Fibroblast of lung (primary cell): ENCODE measurements around the gene LEPROT. TPM values are rescaled to one million over a fixed set of nuclear protein-coding genes. Genes with fewer than 3 reads are reported as not detected.

Source experiments
- DNase-seq, 2 donors: peaks; one replicate each; pipeline versions ENCODE4 v3.0.0 to v3.0.0-alpha.2; 2010; ENCODE audit warnings: low read depth in 2 of 2
- H2AFZ ChIP-seq: 2 replicates; pipeline ENCODE4 v1.5.1; 2012; ENCODE audit warnings: low read length, control low read depth, inconsistent platforms
- H3K27ac ChIP-seq: 2 replicates; pipeline ENCODE4 v1.5.1; 2011; ENCODE audit warnings: low read length, control low read depth; ENCODE audit not compliant: insufficient read depth
- H3K27me3 ChIP-seq: 2 replicates; pipeline ENCODE4 v1.5.1; 2011; ENCODE audit warnings: mild to moderate bottlenecking, low read length; ENCODE audit not compliant: control insufficient read depth, insufficient read depth
- H3K36me3 ChIP-seq: 2 replicates; pipeline ENCODE4 v1.5.1; 2011; ENCODE audit warnings: low read length; ENCODE audit not compliant: control insufficient read depth, insufficient read depth
- H3K4me1 ChIP-seq: 2 replicates; pipeline ENCODE4 v1.5.1; 2011; ENCODE audit warnings: low read length; ENCODE audit not compliant: control insufficient read depth, insufficient read depth; ENCODE audit errors: extremely low read depth
- H3K4me2 ChIP-seq: 2 replicates; pipeline ENCODE4 v1.5.1; 2011; ENCODE audit warnings: low read length, control low read depth; ENCODE audit not compliant: insufficient read depth; ENCODE audit errors: extremely low read depth
- H3K4me3 ChIP-seq, 4 experiments: fragments of 200-600 bp in 1 of 4; sonication (generic) in 1 of 4; replicated peaks in 1 of 4; 2 replicates each; pipeline ENCODE4 v1.5.1; 2011 to 2016; ENCODE audit warnings: low read length in 4 of 4, low read depth in 3 of 4, mild to moderate bottlenecking in 3 of 4, control low read depth in 2 of 4, inconsistent platforms in 1 of 4, mixed read lengths in 1 of 4; ENCODE audit not compliant: insufficient read depth in 1 of 4; ENCODE audit errors: control extremely low read depth in 1 of 4
- H3K79me2 ChIP-seq: 2 replicates; pipeline ENCODE4 v1.5.1; 2012; ENCODE audit warnings: mild to moderate bottlenecking, low read length, inconsistent platforms; ENCODE audit not compliant: control insufficient read depth, insufficient read depth
- H3K9ac ChIP-seq: 2 replicates; pipeline ENCODE4 v1.5.1; 2011; ENCODE audit warnings: mild to moderate bottlenecking, low read length, control low read depth; ENCODE audit not compliant: insufficient read depth
- H3K9me3 ChIP-seq: 2 replicates; pipeline ENCODE4 v1.5.1; 2012; ENCODE audit warnings: low read depth, low read length; ENCODE audit not compliant: control insufficient read depth, insufficient read depth
- H4K20me1 ChIP-seq: 2 replicates; pipeline ENCODE4 v1.5.1; 2011; ENCODE audit warnings: low read length; ENCODE audit not compliant: control insufficient read depth, insufficient read depth; ENCODE audit errors: extremely low read depth
- CTCF ChIP-seq, 2 donors: IDR thresholded peaks in 1 of 2; conservative IDR thresholded peaks in 1 of 2; 1 replicate in 1 of 2; 2 replicates in 1 of 2; pipeline ENCODE4 v1.5.1; 2011 to 2012; ENCODE audit warnings: low read length in 2 of 2, control low read depth in 1 of 2, inconsistent platforms in 1 of 2, low read depth in 1 of 2, mild to moderate bottlenecking in 1 of 2
- EZH2 ChIP-seq: IDR thresholded peaks from 2 replicates; pipeline ENCODE4 v1.5.1; 2012; ENCODE audit warnings: low read length, control low read depth, mild to moderate bottlenecking; ENCODE audit errors: missing control alignments
- polyA plus RNA-seq, 2 donors: library from polyadenylated mRNA; depleted of rRNA in 1 of 2; stranded (reverse) in 1 of 2; unstranded in 1 of 2; fragments of >200 nt; gene quantifications; 2 replicates each; pipeline ENCODE4 v1.2.1, GENCODE V29; 2011 to 2012; ENCODE audit warnings: missing spikeins in 1 of 2
- total RNA-seq: library from RNA; depleted of rRNA; stranded (reverse); fragments of >200 nt; gene quantifications from 2 replicates; pipeline ENCODE4 v1.2.1, GENCODE V29; 2014

LEPROT gene
- total and polyA plus RNA-seq, 2 donors (not counting 1 experiment from before 2014, with no cell fraction given) = 37.5 to 101 TPM

GRCh38 chr1:65477414-65478378 is 57.2 kb downstream of the LEPROT start:
- Histone ChIP-seq H3K9me3 (no peaks in the 10 kb centered on the region), H3K27ac (no peak overlapping the region), H3K4me2 (no peak overlapping the region), H2AFZ (no peak overlapping the region), H3K36me3 (no peaks in the 10 kb centered on the region), H3K4me1 (no peaks in the 10 kb centered on the region), H3K79me2 (no peaks in the 10 kb centered on the region), H3K9ac (no peak overlapping the region), H3K4me3 (no peak overlapping the region), H3K27me3 (no peaks in the 10 kb centered on the region), H4K20me1 (no peaks in the 10 kb centered on the region)
- DNase-seq = no peak
- TF ChIP-seq CTCF (conservative IDR thresholded peaks at IDR 0.05 in 1 of 2, IDR thresholded peaks at IDR 0.05 in 1 of 2; ENCODE audit: low read depth in 1 of 2, low read length in 2 of 2) = no peak
- TF ChIP-seq EZH2 = no peak

- no peaks in the 10 kb centered on the region for H3K27me3 ChIP-seq
- H3K4me1 ChIP-seq = no peaks in the 10 kb centered on the region
- peak; percentile 38 to 45 for DNase-seq
- no peak for TF ChIP-seq CTCF (conservative IDR thresholded peaks at IDR 0.05 in 1 of 2, IDR thresholded peaks at IDR 0.05 in 1 of 2; ENCODE audit: low read depth in 1 of 2, low read length in 2 of 2)
- TF ChIP-seq EZH2 = no peak
- H3K9me3 ChIP-seq = no peaks in the 10 kb centered on the region
- no peaks in the 10 kb centered on the region for H3K79me2 ChIP-seq
- no peak overlapping the region for H3K9ac ChIP-seq
- no peak overlapping the region for H3K4me2 ChIP-seq
- H4K20me1 ChIP-seq = no peaks in the 10 kb centered on the region
- H2AFZ ChIP-seq = no peak overlapping the region
- H3K4me3 ChIP-seq = no peak overlapping the region
- no peaks in the 10 kb centered on the region for H3K36me3 ChIP-seq
- H3K27ac ChIP-seq = no peak overlapping the region
These were observed 58.0 kb downstream of the LEPROT start for GRCh38 chr1:65478379-65479026.

GRCh38 chr1:65479554-65480204 is 59.2 kb downstream of the LEPROT start:
- Histone ChIP-seq H3K27ac (no peak overlapping the region), H3K4me2 (no peak overlapping the region), H3K79me2 (no peaks in the 10 kb centered on the region), H2AFZ (no peak overlapping the region), H3K36me3 (no peaks in the 10 kb centered on the region), H3K4me1 (no peaks in the 10 kb centered on the region), H3K4me3 (no peak overlapping the region), H3K27me3 (no peaks in the 10 kb centered on the region), H3K9ac (no peak overlapping the region), H3K9me3 (no peaks in the 10 kb centered on the region), H4K20me1 (no peaks in the 10 kb centered on the region)
- no peak for TF ChIP-seq EZH2
- no peak for TF ChIP-seq CTCF (conservative IDR thresholded peaks at IDR 0.05 in 1 of 2, IDR thresholded peaks at IDR 0.05 in 1 of 2; ENCODE audit: low read depth in 1 of 2, low read length in 2 of 2)
- DNase-seq = no peak
